Suprapubic skin (tissue), 4 donors: ENCODE results near the gene MLH1.

Experiments
- POLR2A ChIP-seq, 2 donors: fragments of 450-650 bp; IDR thresholded peaks; one replicate each; pipeline ENCODE4 v1.6.1; 2017; ENCODE audit warnings: antibody characterized with exemption in 2 of 2, mild to moderate bottlenecking in 2 of 2, moderate library complexity in 2 of 2
- POLR2AphosphoS5 ChIP-seq, 3 donors: sonication (generic); formaldehyde crosslinking; IDR thresholded peaks; one replicate each; pipeline ENCODE4 v1.6.1; 2017; ENCODE audit warnings: antibody characterized with exemption in 3 of 3
- TF ChIP-seq, protein P1 (sequence below), 2 donors: fragments of 200-600 bp in 1 of 2; fragments of 450-650 bp in 1 of 2; sonication (generic) in 1 of 2; IDR thresholded peaks; one replicate each; pipeline ENCODE4 v1.5.1; 2016 to 2019; ENCODE audit warnings: antibody characterized with exemption in 2 of 2, mild to moderate bottlenecking in 1 of 2, moderate library complexity in 1 of 2

- TF ChIP-seq, protein P1, sequence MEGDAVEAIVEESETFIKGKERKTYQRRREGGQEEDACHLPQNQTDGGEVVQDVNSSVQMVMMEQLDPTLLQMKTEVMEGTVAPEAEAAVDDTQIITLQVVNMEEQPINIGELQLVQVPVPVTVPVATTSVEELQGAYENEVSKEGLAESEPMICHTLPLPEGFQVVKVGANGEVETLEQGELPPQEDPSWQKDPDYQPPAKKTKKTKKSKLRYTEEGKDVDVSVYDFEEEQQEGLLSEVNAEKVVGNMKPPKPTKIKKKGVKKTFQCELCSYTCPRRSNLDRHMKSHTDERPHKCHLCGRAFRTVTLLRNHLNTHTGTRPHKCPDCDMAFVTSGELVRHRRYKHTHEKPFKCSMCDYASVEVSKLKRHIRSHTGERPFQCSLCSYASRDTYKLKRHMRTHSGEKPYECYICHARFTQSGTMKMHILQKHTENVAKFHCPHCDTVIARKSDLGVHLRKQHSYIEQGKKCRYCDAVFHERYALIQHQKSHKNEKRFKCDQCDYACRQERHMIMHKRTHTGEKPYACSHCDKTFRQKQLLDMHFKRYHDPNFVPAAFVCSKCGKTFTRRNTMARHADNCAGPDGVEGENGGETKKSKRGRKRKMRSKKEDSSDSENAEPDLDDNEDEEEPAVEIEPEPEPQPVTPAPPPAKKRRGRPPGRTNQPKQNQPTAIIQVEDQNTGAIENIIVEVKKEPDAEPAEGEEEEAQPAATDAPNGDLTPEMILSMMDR (IDR thresholded peaks at IDR 0.05) = no peak
- TF ChIP-seq POLR2A (IDR thresholded peaks at IDR 0.05) (no peak), POLR2AphosphoS5 (IDR thresholded peaks at IDR 0.05) (no peak)
These were observed 1.2 kb upstream of the MLH1 start for GRCh38 chr3:36991923-36992805.
